SK-N-MC (cell line): ENCODE measurements around the gene CDC14A.

Experiments used
- EZH2 ChIP-seq: fragments of 200-600 bp; sonication (generic); IDR thresholded peaks from one replicate; pipeline ENCODE4 v1.6.1; 2017; ENCODE audit warnings: antibody characterized with exemption
- FOXP2 ChIP-seq: optimal IDR thresholded peaks from 2 replicates; pipeline ENCODE3; 2011; ENCODE audit warnings: mild to moderate bottlenecking, moderate library complexity; ENCODE audit not compliant: insufficient read depth; ENCODE audit errors: extremely low read length, control extremely low read depth
- POLR2AphosphoS5 ChIP-seq: IDR thresholded peaks from 2 replicates; pipeline ENCODE4 v1.6.1; 2012; ENCODE audit warnings: mild to moderate bottlenecking, low read depth, low read length, borderline replicate concordance

- no peak for TF ChIP-seq EZH2
- TF ChIP-seq POLR2AphosphoS5: no peak
- TF ChIP-seq FOXP2: no peak
Observed at GRCh38 chr1:100415498-100415778, 63.1 kb downstream of the CDC14A start.
